Measurements from ENCODE around the gene TECPR2. TPM values are rescaled to one million over a fixed set of nuclear protein-coding genes. Genes with fewer than 3 reads are reported as not detected.
A peak's percentile ranks its signal among the peaks of the same experiment; 100 is the strongest.

TECPR2 gene
- total and polyA plus RNA-seq, 2 of the 13 experiments (the other 11 are each of a cell fraction or from before 2014, with no cell fraction given): 3.5 to 5.7 TPM

DNA sequence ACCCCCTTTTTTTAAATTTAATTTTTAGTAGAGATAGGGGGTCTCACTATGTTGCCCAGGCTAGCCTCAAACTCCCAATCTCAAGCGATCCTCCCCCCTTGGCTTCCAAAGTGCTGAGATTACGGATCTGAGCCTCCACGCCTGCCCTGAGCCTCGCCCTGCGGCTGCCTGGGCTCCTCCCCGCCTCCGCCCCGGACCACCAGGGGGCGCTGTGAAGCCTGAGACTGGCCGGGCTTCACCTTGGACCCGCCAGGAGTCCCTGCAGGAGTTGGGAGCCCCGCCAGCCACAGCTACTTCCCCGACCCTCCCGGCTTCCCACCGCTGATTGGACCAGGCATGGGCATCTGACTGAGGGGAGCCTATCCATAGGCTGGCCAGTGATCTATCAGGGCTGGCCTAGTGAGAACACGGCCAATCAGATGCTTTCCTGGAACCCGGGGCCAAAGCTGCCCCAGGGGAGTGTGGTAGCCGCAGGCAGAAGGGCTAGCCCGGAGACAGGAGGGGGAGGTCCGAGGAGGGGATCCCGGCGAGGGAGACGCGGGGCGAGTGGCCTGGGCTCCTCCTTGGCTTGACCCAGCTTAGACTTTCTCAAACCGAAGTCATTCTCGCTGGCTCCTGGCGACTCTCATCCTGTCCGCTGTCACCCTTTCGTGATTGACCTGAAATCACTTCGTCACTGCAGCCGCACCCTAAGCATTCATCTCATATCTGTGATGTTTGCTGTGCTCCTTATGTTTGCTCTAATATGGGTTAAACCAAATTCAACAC is 161.9 kb downstream of the TECPR2 start (continued):
- TF ChIP-seq ZNF891 (CRISPR knock-in tag; IDR thresholded peaks at IDR 0.05) (no peak), PITX1 (CRISPR knock-in tag; IDR thresholded peaks at IDR 0.05) (no peak; the same call in 1 of the 2 replicates), PCBP2 (optimal IDR thresholded peaks at IDR 0.05; ENCODE audit: low read depth, low read length, poor library complexity, severe bottlenecking) (no peak), HIC2 (CRISPR knock-in tag; IDR thresholded peaks at IDR 0.05; ENCODE audit: low read depth) (0 out of 2 replicates have a peak, but pooled peaks have one; percentile 18), SIN3B (IDR thresholded peaks at IDR 0.05; ENCODE audit: low read length) (no peak), ISL2 (CRISPR knock-in tag; IDR thresholded peaks at IDR 0.05) (0 out of 2 replicates have a peak, but pooled peaks have one; percentile 38), JUNB (CRISPR knock-in tag; IDR thresholded peaks at IDR 0.05; ENCODE audit: borderline replicate concordance) (no peak), ZNF597 (CRISPR knock-in tag; IDR thresholded peaks at IDR 0.05) (no peak)
- TF ChIP-seq, protein P1, sequence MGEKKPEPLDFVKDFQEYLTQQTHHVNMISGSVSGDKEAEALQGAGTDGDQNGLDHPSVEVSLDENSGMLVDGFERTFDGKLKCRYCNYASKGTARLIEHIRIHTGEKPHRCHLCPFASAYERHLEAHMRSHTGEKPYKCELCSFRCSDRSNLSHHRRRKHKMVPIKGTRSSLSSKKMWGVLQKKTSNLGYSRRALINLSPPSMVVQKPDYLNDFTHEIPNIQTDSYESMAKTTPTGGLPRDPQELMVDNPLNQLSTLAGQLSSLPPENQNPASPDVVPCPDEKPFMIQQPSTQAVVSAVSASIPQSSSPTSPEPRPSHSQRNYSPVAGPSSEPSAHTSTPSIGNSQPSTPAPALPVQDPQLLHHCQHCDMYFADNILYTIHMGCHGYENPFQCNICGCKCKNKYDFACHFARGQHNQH (CRISPR knock-in tag; IDR thresholded peaks at IDR 0.05): peak; percentile 63
- TF ChIP-seq, protein P2, sequence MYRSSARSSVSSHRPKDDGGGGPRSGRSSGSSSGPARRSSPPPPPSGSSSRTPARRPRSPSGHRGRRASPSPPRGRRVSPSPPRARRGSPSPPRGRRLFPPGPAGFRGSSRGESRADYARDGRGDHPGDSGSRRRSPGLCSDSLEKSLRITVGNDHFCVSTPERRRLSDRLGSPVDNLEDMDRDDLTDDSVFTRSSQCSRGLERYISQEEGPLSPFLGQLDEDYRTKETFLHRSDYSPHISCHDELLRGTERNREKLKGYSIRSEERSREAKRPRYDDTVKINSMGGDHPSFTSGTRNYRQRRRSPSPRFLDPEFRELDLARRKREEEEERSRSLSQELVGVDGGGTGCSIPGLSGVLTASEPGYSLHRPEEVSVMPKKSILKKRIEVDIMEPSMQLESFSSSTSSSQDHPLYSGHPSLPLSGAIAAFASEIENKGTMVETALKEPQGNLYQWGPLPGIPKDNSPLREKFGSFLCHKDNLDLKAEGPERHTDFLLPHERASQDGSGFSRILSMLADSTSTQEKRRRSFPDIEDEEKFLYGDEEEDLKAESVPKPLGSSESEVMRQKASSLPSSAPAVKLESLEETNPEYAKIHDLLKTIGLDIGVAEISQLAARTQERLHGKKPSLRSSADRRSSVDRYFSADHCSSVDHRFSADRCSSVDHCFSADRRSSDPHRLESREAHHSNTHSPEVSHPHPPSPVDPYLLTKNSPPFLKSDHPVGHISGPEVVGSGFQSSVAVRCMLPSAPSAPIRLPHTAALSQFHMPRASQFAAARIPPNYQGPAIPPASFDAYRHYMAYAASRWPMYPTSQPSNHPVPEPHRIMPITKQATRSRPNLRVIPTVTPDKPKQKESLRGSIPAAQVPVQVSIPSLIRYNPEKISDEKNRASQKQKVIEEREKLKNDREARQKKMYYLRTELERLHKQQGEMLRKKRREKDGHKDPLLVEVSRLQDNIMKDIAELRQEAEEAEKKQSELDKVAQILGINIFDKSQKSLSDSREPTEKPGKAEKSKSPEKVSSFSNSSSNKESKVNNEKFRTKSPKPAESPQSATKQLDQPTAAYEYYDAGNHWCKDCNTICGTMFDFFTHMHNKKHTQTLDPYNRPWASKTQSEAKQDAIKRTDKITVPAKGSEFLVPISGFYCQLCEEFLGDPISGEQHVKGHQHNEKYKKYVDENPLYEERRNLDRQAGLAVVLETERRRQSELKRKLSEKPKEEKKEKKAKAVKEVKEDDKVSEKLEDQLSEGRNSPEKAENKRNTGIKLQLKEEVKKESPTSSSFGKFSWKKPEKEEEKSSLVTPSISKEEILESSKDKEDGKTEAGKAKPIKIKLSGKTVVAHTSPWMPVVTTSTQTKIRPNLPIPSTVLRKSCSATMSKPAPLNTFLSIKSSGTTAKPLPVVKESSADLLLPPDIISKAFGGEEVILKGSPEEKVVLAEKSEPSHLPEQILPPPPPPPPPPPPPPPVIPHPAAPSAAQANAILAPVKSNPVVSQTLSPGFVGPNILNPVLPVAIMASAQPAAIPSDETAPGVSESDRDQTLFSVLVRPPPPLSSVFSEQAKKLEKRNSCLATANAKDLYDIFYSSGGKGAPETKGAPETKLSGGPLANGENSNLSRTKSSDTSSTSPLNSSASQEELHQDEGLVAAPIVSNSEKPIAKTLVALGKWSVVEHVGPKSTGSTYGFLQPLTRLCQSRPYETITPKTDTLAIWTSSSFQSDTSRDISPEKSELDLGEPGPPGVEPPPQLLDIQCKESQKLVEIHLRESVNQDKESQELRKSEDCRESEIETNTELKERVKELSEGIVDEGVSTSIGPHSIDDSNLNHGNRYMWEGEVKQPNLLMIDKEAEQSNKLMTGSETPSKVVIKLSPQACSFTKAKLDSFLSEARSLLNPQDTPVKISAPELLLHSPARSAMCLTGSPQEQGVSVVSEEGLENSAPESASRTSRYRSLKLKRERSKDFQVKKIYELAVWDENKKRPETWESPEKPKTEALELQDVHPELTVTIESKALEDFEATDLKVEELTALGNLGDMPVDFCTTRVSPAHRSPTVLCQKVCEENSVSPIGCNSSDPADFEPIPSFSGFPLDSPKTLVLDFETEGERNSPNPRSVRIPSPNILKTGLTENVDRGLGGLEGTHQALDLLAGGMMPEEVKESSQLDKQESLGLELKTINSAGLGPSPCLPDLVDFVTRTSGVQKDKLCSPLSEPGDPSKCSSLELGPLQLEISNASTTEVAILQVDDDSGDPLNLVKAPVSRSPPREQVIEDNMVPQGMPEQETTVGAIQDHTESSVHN (CRISPR knock-in tag; IDR thresholded peaks at IDR 0.05): 0 out of 2 replicates have a peak, but pooled peaks have one; percentile 36
